Upper lobe of left lung (tissue), 4 donors: Measurements from ENCODE around the gene PCNP.

Experiments used
- CTCF ChIP-seq, 6 experiments: fragments of 450-650 bp in 4 of 6; fragments of 200-600 bp in 2 of 6; sonication (generic) in 2 of 6; IDR thresholded peaks; one replicate each; pipeline ENCODE4 v1.5.1; 2016 to 2019; ENCODE audit warnings: antibody characterized with exemption in 6 of 6
- POLR2A ChIP-seq, 4 donors: fragments of 450-650 bp; IDR thresholded peaks; one replicate each; pipeline ENCODE4 v1.5.1; 2016 to 2017; ENCODE audit warnings: antibody characterized with exemption in 4 of 4, mild to moderate bottlenecking in 2 of 4
- POLR2AphosphoS5 ChIP-seq, 2 donors: sonication (generic); formaldehyde crosslinking; IDR thresholded peaks; one replicate each; pipeline ENCODE4 v1.5.1; 2017; ENCODE audit warnings: antibody characterized with exemption in 2 of 2

- TF ChIP-seq POLR2AphosphoS5 (IDR thresholded peaks at IDR 0.05): no peak
- no peak for TF ChIP-seq CTCF (IDR thresholded peaks at IDR 0.05)
- no peak for TF ChIP-seq POLR2A (IDR thresholded peaks at IDR 0.05)
Measured at GRCh38 chr3:101624857-101625256, 50.9 kb downstream of the PCNP start.
